ENCODE results near the gene C6orf120.

DNA sequence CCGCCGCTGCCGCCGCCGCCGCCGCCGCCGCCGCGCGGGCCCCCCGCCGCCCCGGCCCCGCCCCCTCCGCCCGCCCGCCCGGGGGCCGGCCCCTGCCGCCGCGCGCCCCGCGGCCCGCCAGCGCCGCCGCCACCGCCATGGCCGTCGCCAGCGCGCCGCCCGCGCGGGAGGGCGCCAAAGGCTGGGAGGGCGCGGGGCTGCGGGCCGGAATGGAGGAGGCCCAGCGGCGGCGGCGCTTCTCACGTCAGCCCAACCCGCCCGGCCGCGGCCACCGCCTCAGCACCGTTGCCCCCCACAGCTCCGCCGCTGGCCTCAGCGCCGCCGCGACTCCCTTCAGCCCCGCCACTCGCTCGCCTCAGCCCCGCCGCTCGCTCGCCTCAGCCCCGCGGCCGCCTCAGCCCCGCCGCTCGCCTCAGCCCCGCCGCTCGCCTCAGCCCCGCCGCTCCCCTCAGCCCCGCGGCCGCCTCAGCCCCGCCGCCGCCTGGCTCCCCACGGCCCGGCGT, 22.1 kb downstream of the C6orf120 start:
- TF ChIP-seq, protein P1, sequence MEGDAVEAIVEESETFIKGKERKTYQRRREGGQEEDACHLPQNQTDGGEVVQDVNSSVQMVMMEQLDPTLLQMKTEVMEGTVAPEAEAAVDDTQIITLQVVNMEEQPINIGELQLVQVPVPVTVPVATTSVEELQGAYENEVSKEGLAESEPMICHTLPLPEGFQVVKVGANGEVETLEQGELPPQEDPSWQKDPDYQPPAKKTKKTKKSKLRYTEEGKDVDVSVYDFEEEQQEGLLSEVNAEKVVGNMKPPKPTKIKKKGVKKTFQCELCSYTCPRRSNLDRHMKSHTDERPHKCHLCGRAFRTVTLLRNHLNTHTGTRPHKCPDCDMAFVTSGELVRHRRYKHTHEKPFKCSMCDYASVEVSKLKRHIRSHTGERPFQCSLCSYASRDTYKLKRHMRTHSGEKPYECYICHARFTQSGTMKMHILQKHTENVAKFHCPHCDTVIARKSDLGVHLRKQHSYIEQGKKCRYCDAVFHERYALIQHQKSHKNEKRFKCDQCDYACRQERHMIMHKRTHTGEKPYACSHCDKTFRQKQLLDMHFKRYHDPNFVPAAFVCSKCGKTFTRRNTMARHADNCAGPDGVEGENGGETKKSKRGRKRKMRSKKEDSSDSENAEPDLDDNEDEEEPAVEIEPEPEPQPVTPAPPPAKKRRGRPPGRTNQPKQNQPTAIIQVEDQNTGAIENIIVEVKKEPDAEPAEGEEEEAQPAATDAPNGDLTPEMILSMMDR (IDR thresholded peaks at IDR 0.05; ENCODE audit: low read depth, low read length) = no peak
- TF ChIP-seq POLR2A (IDR thresholded peaks at IDR 0.05; ENCODE audit: extremely low read depth, insufficient read length) (no peak), MYC (IDR thresholded peaks at IDR 0.05; ENCODE audit: low read depth, low read length) (no peak)
- TF ChIP-seq, protein P2, sequence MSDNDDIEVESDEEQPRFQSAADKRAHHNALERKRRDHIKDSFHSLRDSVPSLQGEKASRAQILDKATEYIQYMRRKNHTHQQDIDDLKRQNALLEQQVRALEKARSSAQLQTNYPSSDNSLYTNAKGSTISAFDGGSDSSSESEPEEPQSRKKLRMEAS (IDR thresholded peaks at IDR 0.05; ENCODE audit: low read depth, low read length) = no peak
